HepG2 (cell line): ENCODE measurements around the gene CLCN2. TPM values are rescaled to one million over a fixed set of nuclear protein-coding genes. Genes with fewer than 3 reads are reported as not detected.

ENCODE experiments used
- ATF2 ChIP-seq: sonication (generic); formaldehyde crosslinking; IDR thresholded peaks from 2 replicates; pipeline ENCODE4 v1.4.0; 2020; ENCODE audit warnings: missing genetic modification reagents
- ETV5 ChIP-seq: IDR thresholded peaks from 2 replicates; pipeline ENCODE4 v1.6.1; 2018; ENCODE audit warnings: missing biosample characterization, missing genetic modification reagents, inconsistent platforms, borderline replicate concordance
- JDP2 ChIP-seq: sonication (generic); formaldehyde crosslinking; IDR thresholded peaks from 2 replicates; pipeline ENCODE4 v1.8.1; 2022; ENCODE audit warnings: missing genetic modification reagents, borderline replicate concordance
- JUNB ChIP-seq: sonication (generic); formaldehyde crosslinking; IDR thresholded peaks from 2 replicates; pipeline ENCODE4 v1.8.0; 2022; ENCODE audit warnings: missing genetic modification reagents, mild to moderate bottlenecking, borderline replicate concordance
- JUND ChIP-seq: sonication (generic); formaldehyde crosslinking; IDR thresholded peaks from 2 replicates; pipeline ENCODE4 v1.8.0; 2022; ENCODE audit warnings: mild to moderate bottlenecking, missing genetic modification reagents
- POLR2A ChIP-seq, 2 experiments: IDR thresholded peaks; 2 replicates each; pipeline ENCODE4 v1.6.1; 2011; ENCODE audit warnings: low read depth in 2 of 2, low read length in 2 of 2, mild to moderate bottlenecking in 1 of 2, moderate library complexity in 1 of 2; ENCODE audit not compliant: insufficient read depth in 1 of 2
- PRDM15 ChIP-seq: sonication (generic); formaldehyde crosslinking; IDR thresholded peaks from 2 replicates; pipeline ENCODE4 v1.4.0; 2020; ENCODE audit warnings: missing genetic modification reagents
- RBFOX2 ChIP-seq: fragments of 200-400 bp; formaldehyde crosslinking; IDR thresholded peaks from 2 replicates; pipeline ENCODE4 v1.6.1; 2017; ENCODE audit warnings: low read depth, mild to moderate bottlenecking, low read length
- REST ChIP-seq, 2 experiments: IDR thresholded peaks; 2 replicates each; pipeline ENCODE4 v1.6.1; 2011 to 2012; ENCODE audit warnings: low read length in 2 of 2, borderline replicate concordance in 1 of 2, low read depth in 1 of 2, mild to moderate bottlenecking in 1 of 2, moderate library complexity in 1 of 2
- ZNF121 ChIP-seq: sonication (generic); formaldehyde crosslinking; IDR thresholded peaks from 2 replicates; pipeline ENCODE4 v1.5.0; 2020; ENCODE audit warnings: mild to moderate bottlenecking, missing genetic modification reagents
- ZNF17 ChIP-seq: sonication (generic); formaldehyde crosslinking; IDR thresholded peaks from 2 replicates; pipeline ENCODE4 v1.5.0; 2020; ENCODE audit warnings: mild to moderate bottlenecking, missing genetic modification reagents
- ZNF350 ChIP-seq: sonication (generic); formaldehyde crosslinking; IDR thresholded peaks from 2 replicates; pipeline ENCODE4 v1.4.0; 2020; ENCODE audit warnings: mild to moderate bottlenecking, low read depth, missing genetic modification reagents, borderline replicate concordance
- ZNF547 ChIP-seq: sonication (generic); formaldehyde crosslinking; IDR thresholded peaks from 2 replicates; pipeline ENCODE4 v1.5.1; 2020; ENCODE audit warnings: mild to moderate bottlenecking, missing genetic modification reagents
- ZNF674 ChIP-seq: sonication (generic); formaldehyde crosslinking; IDR thresholded peaks from 2 replicates; pipeline ENCODE4 v1.5.0; 2020; ENCODE audit warnings: low read depth, mild to moderate bottlenecking, missing genetic modification reagents
- ZNF770 ChIP-seq: sonication (generic); formaldehyde crosslinking; IDR thresholded peaks from 2 replicates; pipeline ENCODE4 v1.5.0; 2020; ENCODE audit warnings: mild to moderate bottlenecking, missing genetic modification reagents
- ZNF772 ChIP-seq: sonication (generic); formaldehyde crosslinking; IDR thresholded peaks from 2 replicates; pipeline ENCODE4 v1.5.0; 2020; ENCODE audit warnings: mild to moderate bottlenecking, missing genetic modification reagents
- ZUFSP ChIP-seq: sonication (generic); formaldehyde crosslinking; IDR thresholded peaks from 2 replicates; pipeline ENCODE4 v1.9.0; 2021; ENCODE audit warnings: missing genetic modification reagents, mild to moderate bottlenecking, borderline replicate concordance
- polyA plus RNA-seq, 8 experiments: library from polyadenylated mRNA; depleted of rRNA in 3 of 8; stranded (reverse) in 7 of 8; unstranded in 1 of 8; fragments of >200 nt; fragmentation: Illumina TruSeq in 4 of 8; extraction: Trizol in 4 of 8; gene quantifications; 2 replicates each; pipeline versions ENCODE4 v1.2.1 to v1.2.3, GENCODE V29; 2011 to 2016; ENCODE audit warnings: low read depth in 4 of 8, missing spikeins in 1 of 8, mixed read lengths in 1 of 8; ENCODE audit not compliant: insufficient read depth in 1 of 8
- total RNA-seq, 5 experiments: library from RNA; depleted of rRNA; stranded (reverse); fragments of >200 nt; fragmentation: Illumina TruSeq; extraction: Trizol; gene quantifications; 2 replicates each; pipeline ENCODE4 v1.2.3, GENCODE V29; 2016; ENCODE audit warnings: low read depth in 1 of 5

CLCN2 gene
- total and polyA plus RNA-seq, 2 of the 13 experiments (the other 11 are each of a cell fraction or from before 2014, with no cell fraction given), result 11.4 to 13.5 TPM

GRCh38 chr3:184354121-184354728 lies 7.2 kb downstream of the CLCN2 start (continued):
- no peak for TF ChIP-seq REST (IDR thresholded peaks at IDR 0.05; ENCODE audit: borderline replicate concordance in 1 of 2, low read depth in 1 of 2, low read length in 2 of 2)
- no peak for TF ChIP-seq ZNF121
- no peak for TF ChIP-seq JUNB (CRISPR knock-in tag)
- TF ChIP-seq ETV5 (CRISPR knock-in tag), result no peak
- TF ChIP-seq ZNF547, result no peak
- no peak for TF ChIP-seq PRDM15 (CRISPR knock-in tag)
- no peak for TF ChIP-seq ATF2 (CRISPR knock-in tag)
- TF ChIP-seq RBFOX2, result no peak
- TF ChIP-seq ZNF17 (CRISPR knock-in tag), result no peak
- TF ChIP-seq JUND, result no peak
- TF ChIP-seq ZUFSP, result no peak
- no peak for TF ChIP-seq POLR2A (IDR thresholded peaks at IDR 0.05; ENCODE audit: insufficient read depth in 1 of 2, low read depth in 2 of 2, low read length in 2 of 2)
- TF ChIP-seq ZNF674 (CRISPR knock-in tag), result no peak
- no peak for TF ChIP-seq ZNF350 (CRISPR knock-in tag)
- TF ChIP-seq ZNF770 (CRISPR knock-in tag), result no peak
- no peak for TF ChIP-seq ZNF772
- TF ChIP-seq JDP2 (CRISPR knock-in tag), result no peak
